ENCODE measurements around the gene ALG10B.
"Not testable (repeated sequence)": the region's sequence is repeated elsewhere in the genome, so short reads cannot be mapped to it uniquely, and the experiment has no call there.

Gene ALG10B, protein sequence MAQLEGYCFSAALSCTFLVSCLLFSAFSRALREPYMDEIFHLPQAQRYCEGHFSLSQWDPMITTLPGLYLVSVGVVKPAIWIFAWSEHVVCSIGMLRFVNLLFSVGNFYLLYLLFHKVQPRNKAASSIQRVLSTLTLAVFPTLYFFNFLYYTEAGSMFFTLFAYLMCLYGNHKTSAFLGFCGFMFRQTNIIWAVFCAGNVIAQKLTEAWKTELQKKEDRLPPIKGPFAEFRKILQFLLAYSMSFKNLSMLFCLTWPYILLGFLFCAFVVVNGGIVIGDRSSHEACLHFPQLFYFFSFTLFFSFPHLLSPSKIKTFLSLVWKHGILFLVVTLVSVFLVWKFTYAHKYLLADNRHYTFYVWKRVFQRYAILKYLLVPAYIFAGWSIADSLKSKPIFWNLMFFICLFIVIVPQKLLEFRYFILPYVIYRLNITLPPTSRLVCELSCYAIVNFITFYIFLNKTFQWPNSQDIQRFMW

DNA sequence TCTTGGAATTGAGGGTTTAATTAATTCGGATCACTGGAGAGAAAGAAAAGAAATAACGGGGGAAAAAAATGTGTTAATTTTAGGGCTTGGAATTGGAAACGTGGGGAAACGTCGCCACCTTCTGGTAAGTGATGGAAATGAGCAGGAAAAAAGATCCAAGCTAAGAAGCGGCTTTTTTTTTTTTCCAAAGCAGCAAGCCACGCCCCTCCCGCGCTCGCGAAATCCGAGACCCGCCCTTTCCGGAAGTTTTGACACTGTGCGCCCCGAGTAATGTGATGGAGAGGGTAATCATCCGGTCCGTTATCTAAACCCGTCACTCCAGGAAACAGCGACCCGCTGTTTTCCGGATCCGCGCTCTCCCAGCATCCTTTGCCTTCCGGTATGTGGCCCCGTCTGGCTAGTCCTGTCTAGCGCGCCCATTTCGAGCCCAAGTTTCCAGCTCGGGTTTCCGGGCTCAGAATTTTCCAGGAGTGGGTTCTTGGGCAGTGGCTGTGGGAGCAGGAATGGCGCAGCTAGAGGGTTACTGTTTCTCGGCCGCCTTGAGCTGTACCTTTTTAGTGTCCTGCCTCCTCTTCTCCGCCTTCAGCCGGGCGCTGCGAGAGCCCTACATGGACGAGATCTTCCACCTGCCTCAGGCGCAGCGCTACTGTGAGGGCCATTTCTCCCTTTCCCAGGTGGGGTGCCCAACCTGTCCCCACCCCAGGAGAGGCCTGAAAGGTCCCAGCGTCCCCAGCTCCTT lies at the start of gene ALG10B:
Gene ALG10B, plus strand, starts transcription at position 384 of the 739 bp plus-strand sequence. Its CDS starts 120 bp downstream, at position 504.
- Mint-ChIP-seq H3K27ac (peak within 1 kb of the TSS; percentile 96), H3K36me3 (peaks cover 17% of the 10 kb centered on the region), H3K27me3 (no peaks in the 10 kb centered on the region), H3K4me1 (peaks cover 12% of the 10 kb centered on the region), H3K9me3 (no peaks in the 10 kb centered on the region), H3K4me3 (peak within 1 kb of the TSS; percentile 93)
- peak; percentile 100 for ATAC-seq

DNA sequence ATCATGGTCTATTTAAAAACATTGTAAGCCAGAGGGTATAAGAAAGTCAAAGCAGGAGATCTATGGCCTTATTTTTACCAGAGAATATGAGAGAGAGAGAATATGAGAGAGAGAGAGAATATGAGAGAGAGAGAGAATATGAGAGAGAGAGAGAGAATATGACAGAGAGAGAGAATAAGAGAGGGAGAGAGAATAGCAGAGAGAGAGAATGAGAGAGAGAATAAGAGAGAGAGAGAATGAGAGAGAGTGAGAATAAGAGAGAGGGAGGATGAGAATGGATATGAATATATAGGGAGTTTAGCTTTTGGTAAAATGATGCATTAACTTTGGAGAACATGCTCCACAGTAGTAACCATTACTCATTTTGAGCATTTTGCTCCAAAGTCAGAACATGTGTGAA lies 48.0 kb upstream of the ALG10B start:
- H3K4me3 Mint-ChIP-seq = no peak overlapping the region
- no peaks in the 10 kb centered on the region for H3K4me1 Mint-ChIP-seq
- peaks cover 9% of the 10 kb centered on the region for H3K9me3 Mint-ChIP-seq
- no peak overlapping the region for H3K27ac Mint-ChIP-seq
- H3K27me3 Mint-ChIP-seq = no peaks in the 10 kb centered on the region
- no peaks in the 10 kb centered on the region for H3K36me3 Mint-ChIP-seq
- no peak for ATAC-seq

DNA sequence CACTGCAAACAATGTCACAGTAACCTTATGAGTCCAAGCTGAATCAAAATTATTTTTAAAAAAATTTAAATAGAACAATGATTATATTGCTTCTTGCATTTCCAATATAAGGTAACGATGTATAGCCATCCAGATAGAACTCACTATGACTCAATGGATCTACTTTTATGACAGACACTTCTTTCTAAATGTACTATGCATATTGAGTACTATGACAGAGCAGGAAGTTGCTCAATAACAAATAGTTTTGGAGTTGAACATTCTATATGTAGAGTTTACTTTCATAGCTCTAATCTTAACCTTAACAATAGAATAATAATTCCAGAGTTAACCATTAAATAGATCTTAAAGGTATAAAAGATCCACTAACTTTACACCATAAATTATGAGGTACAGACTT lies 46.7 kb upstream of the ALG10B start:
- no peak for ATAC-seq
- H3K36me3 Mint-ChIP-seq = no peaks in the 10 kb centered on the region
- H3K27ac Mint-ChIP-seq = no peak overlapping the region
- no peaks in the 10 kb centered on the region for H3K4me1 Mint-ChIP-seq
- peaks cover 11% of the 10 kb centered on the region for H3K9me3 Mint-ChIP-seq
- H3K27me3 Mint-ChIP-seq = no peaks in the 10 kb centered on the region
- H3K4me3 Mint-ChIP-seq = no peak overlapping the region

DNA sequence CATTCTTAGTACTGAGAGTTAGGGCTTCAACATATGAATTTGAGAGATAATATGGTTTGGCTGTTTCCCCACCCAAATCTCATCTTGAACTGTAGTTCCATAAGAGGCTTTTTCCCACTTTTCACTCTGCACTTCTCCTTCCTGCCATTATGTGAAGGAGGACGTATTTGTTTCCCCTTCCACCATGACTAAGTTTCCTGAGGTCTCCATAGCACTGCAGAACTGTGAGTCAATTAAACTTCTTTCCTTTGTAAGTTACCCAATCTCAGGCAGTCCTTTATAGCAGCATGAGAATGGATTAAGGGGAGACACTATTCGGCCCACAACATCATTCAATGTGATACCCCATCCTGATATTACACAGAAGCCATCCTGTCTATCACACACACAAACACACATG lies 36.8 kb upstream of the ALG10B start:
- peaks cover 8% of the 10 kb centered on the region for H3K9me3 Mint-ChIP-seq
- no peaks in the 10 kb centered on the region for H3K36me3 Mint-ChIP-seq
- no peak for ATAC-seq
- H3K4me3 Mint-ChIP-seq = no peak overlapping the region
- H3K27me3 Mint-ChIP-seq = no peaks in the 10 kb centered on the region
- no peak overlapping the region for H3K27ac Mint-ChIP-seq
- no peaks in the 10 kb centered on the region for H3K4me1 Mint-ChIP-seq

DNA sequence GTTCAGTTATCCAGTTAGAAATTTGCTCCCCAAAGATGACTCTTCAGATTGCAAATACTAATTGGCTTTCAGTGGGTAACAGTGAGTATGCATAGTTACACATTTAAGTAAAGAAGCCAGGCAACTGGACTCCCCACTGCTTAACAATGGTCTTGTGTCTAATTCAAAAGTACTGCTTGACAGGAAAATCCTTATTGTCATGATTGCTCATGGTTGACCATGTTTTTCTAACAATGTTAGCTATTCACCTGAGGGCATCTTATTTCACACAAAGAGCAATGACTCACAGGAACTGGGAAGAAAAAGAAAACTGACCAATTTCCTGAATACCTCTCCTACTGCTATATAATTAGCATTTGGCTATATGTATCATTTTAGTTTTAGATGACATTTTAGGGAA lies 33.7 kb upstream of the ALG10B start:
- H3K9me3 Mint-ChIP-seq = peaks cover 4% of the 10 kb centered on the region
- H3K4me3 Mint-ChIP-seq = no peak overlapping the region
- ATAC-seq = no peak
- no peaks in the 10 kb centered on the region for H3K27me3 Mint-ChIP-seq
- no peaks in the 10 kb centered on the region for H3K4me1 Mint-ChIP-seq
- H3K27ac Mint-ChIP-seq = no peak overlapping the region
- H3K36me3 Mint-ChIP-seq = no peaks in the 10 kb centered on the region

DNA sequence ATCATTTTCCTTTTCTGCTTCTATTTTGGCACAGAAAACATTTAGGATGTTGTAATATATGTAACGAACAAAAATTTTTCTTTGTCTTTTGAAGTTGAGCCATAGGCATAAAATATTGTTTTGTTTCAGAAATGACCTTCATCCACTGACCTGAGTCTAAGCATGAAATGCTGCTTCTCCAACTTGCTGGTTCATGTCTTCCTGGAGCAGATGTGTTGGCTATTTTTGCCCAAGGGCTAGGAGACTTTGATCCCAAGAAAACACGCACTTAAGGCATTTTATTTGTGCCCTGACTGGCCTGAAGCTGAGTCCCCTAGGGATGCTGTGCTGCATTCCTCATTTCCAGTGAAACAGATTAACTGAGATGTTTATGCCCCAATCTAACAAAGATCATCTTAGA lies 27.2 kb upstream of the ALG10B start:
- H3K27me3 Mint-ChIP-seq = peaks cover 9% of the 10 kb centered on the region
- H3K36me3 Mint-ChIP-seq = no peaks in the 10 kb centered on the region
- H3K9me3 Mint-ChIP-seq = no peaks in the 10 kb centered on the region
- H3K4me3 Mint-ChIP-seq = no peak overlapping the region
- ATAC-seq = no peak
- H3K27ac Mint-ChIP-seq = no peak overlapping the region
- H3K4me1 Mint-ChIP-seq = no peaks in the 10 kb centered on the region

DNA sequence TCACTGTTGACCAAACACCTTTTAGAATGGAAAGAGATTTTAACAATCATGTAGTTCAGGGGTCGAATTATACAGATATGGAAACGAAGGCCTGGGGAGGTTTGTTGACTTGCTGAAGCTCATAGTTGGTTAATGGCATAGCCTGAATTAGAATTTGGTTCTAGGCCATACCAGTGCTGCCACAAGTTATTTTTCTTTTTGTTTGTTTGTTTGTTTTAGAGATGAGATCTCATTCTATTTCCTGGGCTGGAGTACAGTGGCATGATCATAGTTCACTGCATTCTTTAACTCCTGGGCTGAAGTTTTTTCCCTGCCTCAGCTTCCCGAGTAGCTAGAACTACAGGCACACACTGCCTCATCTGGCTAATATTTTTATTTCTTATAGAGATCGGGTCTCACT lies 25.4 kb upstream of the ALG10B start:
- no peak for ATAC-seq
- no peaks in the 10 kb centered on the region for H3K36me3 Mint-ChIP-seq
- no peaks in the 10 kb centered on the region for H3K4me1 Mint-ChIP-seq
- no peaks in the 10 kb centered on the region for H3K9me3 Mint-ChIP-seq
- H3K27me3 Mint-ChIP-seq = peaks cover 10% of the 10 kb centered on the region
- no peak overlapping the region for H3K27ac Mint-ChIP-seq
- no peak overlapping the region for H3K4me3 Mint-ChIP-seq

DNA sequence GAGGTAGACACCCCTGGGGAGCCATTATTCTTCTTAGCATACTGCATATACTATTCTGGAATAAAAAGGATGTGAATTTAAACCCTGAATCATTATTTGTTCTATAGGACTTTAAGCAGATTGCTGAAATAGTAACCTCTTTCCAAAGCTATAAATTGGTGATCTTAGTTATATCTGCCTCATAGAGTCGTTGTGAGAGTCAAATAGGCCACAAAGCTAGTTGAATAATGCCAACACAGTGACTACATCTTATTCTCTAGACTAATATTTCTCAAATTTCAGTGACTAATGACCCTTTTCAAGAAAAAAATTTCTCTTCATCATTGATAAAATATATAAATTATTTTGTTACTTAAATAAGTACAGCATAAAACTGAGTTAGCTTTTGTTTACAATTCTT lies 13.6 kb upstream of the ALG10B start:
- H3K9me3 Mint-ChIP-seq, H3K4me3 Mint-ChIP-seq, ATAC-seq, H3K4me1 Mint-ChIP-seq, H3K27me3 Mint-ChIP-seq, H3K27ac Mint-ChIP-seq, H3K36me3 Mint-ChIP-seq: not testable (repeated sequence)

DNA sequence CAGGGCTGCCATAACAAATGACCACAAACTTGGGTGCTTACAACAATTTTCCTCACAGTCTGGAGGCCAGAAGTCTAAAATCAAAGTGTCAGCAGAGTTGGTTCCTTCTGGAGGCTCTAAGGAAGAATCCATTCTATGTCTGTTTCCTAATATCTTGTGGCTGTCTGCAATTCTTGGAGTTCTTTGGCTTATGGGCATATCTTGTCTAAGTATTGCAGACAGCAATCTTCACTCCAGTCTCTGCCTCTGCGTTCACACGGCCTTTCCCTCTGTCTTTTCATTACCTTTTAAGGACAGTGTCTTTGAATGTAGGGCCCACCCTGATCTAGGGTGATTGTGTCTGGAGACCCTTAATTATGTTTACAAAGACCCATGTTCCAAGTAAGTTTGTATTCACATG lies 5.4 kb downstream of the ALG10B start:
- not testable (repeated sequence) for H3K4me3 Mint-ChIP-seq, H3K9me3 Mint-ChIP-seq, H3K27ac Mint-ChIP-seq, ATAC-seq, H3K27me3 Mint-ChIP-seq, H3K4me1 Mint-ChIP-seq
- peaks cover 32% of the 10 kb centered on the region for H3K36me3 Mint-ChIP-seq

DNA sequence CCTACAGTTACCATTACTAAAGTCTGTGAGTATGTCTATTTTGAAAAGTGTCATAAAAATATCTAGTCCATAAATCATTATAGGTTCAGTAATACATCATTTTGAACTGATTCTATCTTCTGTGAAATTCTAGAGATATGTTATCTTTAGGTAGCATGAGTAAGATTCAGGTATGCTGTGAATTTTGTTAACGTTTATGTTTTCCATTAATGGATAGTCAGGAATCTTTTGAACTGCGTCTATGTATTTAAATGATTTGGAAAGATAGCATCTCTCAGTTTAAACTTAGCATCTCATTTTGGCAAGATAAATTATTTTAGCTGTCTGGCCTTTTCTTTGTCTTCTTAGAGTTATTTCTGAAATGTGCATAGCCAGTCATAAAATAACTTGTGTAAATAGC lies 8.3 kb downstream of the ALG10B start:
- no peaks in the 10 kb centered on the region for H3K9me3 Mint-ChIP-seq
- H3K27ac Mint-ChIP-seq = no peak overlapping the region
- ATAC-seq = no peak
- no peak overlapping the region for H3K4me3 Mint-ChIP-seq
- H3K4me1 Mint-ChIP-seq = no peaks in the 10 kb centered on the region
- peaks cover 22% of the 10 kb centered on the region for H3K36me3 Mint-ChIP-seq
- H3K27me3 Mint-ChIP-seq = no peaks in the 10 kb centered on the region

DNA sequence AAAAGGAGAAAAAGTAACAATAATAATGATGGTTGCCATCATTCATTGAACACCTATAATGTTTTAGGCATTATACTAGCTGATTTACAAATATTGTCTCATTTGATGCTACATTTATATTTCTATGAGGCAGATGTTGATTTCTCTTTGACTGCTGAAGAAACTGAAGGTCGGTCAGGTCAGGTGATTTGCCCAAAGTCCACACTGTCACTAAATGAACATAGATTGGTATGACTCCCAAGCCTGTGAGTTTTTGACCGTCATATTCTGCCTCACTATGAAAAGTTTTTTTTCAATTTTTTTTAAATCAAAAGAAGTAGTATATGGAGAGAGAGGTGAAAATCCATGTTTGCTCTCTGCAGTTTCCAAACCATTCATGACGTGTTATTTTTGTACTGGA lies 10.8 kb downstream of the ALG10B start:
- H3K36me3 Mint-ChIP-seq = peaks cover 21% of the 10 kb centered on the region
- H3K9me3 Mint-ChIP-seq = peaks cover 2% of the 10 kb centered on the region
- H3K4me1 Mint-ChIP-seq = no peaks in the 10 kb centered on the region
- no peak overlapping the region for H3K4me3 Mint-ChIP-seq
- ATAC-seq = no peak
- no peak overlapping the region for H3K27ac Mint-ChIP-seq
- no peaks in the 10 kb centered on the region for H3K27me3 Mint-ChIP-seq

DNA sequence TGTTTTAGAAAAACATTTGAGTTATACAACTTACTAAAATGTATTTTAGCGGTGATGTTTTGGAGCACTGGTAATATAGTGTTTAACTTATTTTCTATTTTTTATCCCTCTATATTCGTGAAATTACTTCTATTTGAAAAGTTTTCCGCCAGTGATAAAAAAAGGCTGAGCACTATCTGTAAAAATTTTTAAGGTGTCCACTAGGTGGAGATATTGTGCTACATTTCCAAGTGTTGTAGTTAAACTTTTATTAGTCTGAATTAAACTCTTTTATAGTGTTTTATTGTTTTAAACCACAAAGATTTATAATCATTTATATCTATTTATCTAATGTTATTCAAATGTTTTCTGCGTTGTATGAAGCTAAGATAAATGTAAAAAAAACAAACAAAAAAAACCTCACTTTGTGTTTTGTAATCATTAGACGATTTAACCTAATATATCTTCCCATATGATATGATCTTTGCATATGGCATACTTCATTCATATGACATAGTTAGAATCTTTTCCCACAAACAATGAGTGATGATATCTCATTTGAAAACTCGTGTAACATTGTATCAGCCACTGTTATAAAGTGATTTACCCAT lies 11.8 kb downstream of the ALG10B start:
- no peak overlapping the region for H3K4me3 Mint-ChIP-seq
- peaks cover 2% of the 10 kb centered on the region for H3K9me3 Mint-ChIP-seq
- no peaks in the 10 kb centered on the region for H3K4me1 Mint-ChIP-seq
- H3K27ac Mint-ChIP-seq = no peak overlapping the region
- no peaks in the 10 kb centered on the region for H3K27me3 Mint-ChIP-seq
- no peak for ATAC-seq
- H3K36me3 Mint-ChIP-seq = peaks cover 13% of the 10 kb centered on the region

DNA sequence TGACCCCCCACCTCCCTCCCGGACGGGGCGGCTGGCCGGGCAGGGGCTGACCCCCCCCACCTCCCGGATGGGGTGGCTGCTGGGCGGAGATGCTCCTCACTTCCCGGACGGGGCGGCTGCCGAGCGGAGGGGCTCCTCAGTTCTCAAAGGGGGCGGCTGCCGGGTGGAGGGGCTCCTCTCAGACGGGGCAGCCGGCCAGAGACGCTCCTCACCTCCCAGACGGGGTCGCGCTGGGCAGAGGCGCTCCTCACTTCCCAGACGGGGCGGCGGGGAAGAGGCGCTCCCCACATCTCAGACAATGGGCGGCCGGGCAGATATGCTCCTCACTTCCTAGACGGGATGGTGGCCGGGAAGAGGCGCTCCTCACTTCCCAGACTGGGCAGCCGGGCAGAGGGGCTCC lies 13.8 kb downstream of the ALG10B start:
- not testable (repeated sequence) for H3K4me1 Mint-ChIP-seq, H3K9me3 Mint-ChIP-seq, H3K36me3 Mint-ChIP-seq, H3K4me3 Mint-ChIP-seq, H3K27me3 Mint-ChIP-seq, ATAC-seq, H3K27ac Mint-ChIP-seq

DNA sequence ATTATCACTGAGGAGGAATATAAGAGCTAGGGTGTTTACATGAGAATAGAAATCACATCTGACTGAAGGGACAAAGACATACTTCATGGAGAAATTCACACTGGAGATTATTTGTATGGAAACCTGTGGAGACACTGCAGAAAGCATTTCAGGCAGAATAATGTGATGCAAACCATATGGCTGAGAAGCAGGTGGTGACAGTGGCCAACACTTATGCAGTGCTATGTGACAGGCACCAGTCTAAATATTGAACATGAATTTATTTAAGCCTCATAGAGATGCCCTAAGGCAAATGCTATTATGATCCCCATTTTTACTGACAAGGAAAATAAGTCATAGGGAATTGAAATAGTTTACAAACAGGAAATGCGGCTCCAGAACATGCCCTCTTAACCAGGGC lies 16.2 kb downstream of the ALG10B start:
- no peak overlapping the region for H3K4me3 Mint-ChIP-seq
- no peak overlapping the region for H3K27ac Mint-ChIP-seq
- H3K4me1 Mint-ChIP-seq = no peaks in the 10 kb centered on the region
- H3K27me3 Mint-ChIP-seq = no peaks in the 10 kb centered on the region
- H3K9me3 Mint-ChIP-seq = peaks cover 2% of the 10 kb centered on the region
- ATAC-seq = no peak
- H3K36me3 Mint-ChIP-seq = peaks cover 5% of the 10 kb centered on the region

DNA sequence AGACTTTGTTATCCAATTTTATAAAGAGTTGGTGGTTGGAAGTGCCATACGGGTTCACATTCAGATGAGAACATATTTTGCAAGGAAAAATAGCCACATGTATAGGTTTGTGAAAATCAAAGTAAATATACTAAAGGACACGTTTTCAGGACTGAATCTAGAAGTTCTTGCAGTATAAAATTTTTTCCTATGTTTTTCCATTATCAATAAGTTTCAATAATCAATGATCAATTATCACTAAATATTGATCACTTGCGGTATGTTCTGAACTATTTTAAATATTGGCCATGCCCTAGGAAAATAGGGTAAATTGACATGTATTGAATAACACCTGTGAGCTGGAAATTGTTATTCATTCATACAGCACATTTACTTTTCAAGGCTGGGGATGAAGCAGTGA lies 25.9 kb downstream of the ALG10B start:
- Mint-ChIP-seq H3K36me3 (no peaks in the 10 kb centered on the region), H3K4me1 (no peaks in the 10 kb centered on the region), H3K27ac (no peak overlapping the region), H3K9me3 (peaks cover 14% of the 10 kb centered on the region), H3K4me3 (no peak overlapping the region), H3K27me3 (no peaks in the 10 kb centered on the region)
- ATAC-seq = no peak

DNA sequence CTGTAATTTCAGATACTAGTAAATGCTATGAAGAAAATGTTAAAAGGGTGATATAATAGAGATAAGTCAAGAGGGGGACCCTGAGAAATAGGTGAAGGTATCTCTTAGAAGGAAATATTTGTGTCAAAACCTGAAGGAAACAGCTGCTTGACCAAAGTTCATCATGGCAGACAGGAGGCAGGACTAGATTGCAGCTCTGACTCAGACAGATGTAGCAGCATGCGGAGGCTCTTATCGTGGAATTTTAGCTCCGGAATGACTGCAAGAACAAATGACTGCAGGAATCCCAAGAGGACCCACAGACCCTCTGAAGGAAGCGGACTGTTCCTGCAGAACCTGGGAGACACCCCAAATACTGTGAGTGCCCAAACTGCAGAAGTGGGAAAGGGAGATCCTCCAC lies 26.7 kb downstream of the ALG10B start:
- H3K27me3 Mint-ChIP-seq, H3K36me3 Mint-ChIP-seq, H3K4me3 Mint-ChIP-seq, ATAC-seq, H3K27ac Mint-ChIP-seq, H3K4me1 Mint-ChIP-seq: not testable (repeated sequence)
- H3K9me3 Mint-ChIP-seq = peaks cover 14% of the 10 kb centered on the region

Data from stimulated activated memory B cell treated with anti-CD40 and anti-IgM and Interleukin-4, amounts not matched to agents 10 μg/mL and 1 μg/mL and 100 μg/mL, for 72 hours (primary cell).